Activated T-helper 2 cell treated with anti-CD3 and anti-CD28 coated beads, Interferon-gamma antibody, Interleukin-2, Interleukin-4, amounts not matched to agents 10 μg/mL and 5 μg/mL and 100 μg/mL, durations not matched to agents 14 hours and 24 hours and 36 hours (primary cell): ENCODE data around the gene CETN2. TPM values are rescaled to one million over a fixed set of nuclear protein-coding genes. Genes with fewer than 3 reads are reported as not detected.
A peak's percentile ranks its signal among the peaks of the same experiment; 100 is the strongest.
"Not testable (repeated sequence)": the region's sequence is repeated elsewhere in the genome, so short reads cannot be mapped to it uniquely, and the experiment has no call there.

ENCODE experiments used
- DNase-seq: peaks from one replicate; pipeline ENCODE4 v3.0.0; 2021; ENCODE audit warnings: low spot score
- H3K27ac Mint-ChIP-seq: one replicate; pipeline ENCODE4 v1.8.0; 2021; ENCODE audit warnings: mixed read lengths
- H3K27me3 Mint-ChIP-seq: one replicate; pipeline ENCODE4 v1.8.0; 2021; ENCODE audit warnings: low read depth, mixed read lengths
- H3K36me3 Mint-ChIP-seq: one replicate; pipeline ENCODE4 v1.8.0; 2021; ENCODE audit warnings: low read depth, mixed read lengths
- H3K4me1 Mint-ChIP-seq: one replicate; pipeline ENCODE4 v1.8.0; 2021; ENCODE audit warnings: low read depth, mixed read lengths
- H3K4me3 Mint-ChIP-seq: one replicate; pipeline ENCODE4 v1.8.0; 2021; ENCODE audit warnings: low read depth, mild to moderate bottlenecking, moderate library complexity, mixed read lengths
- H3K9me3 Mint-ChIP-seq: one replicate; pipeline ENCODE4 v1.8.0; 2021; ENCODE audit warnings: mixed read lengths
- intact Hi-C: fragments of 100-400 bp; cut with micrococcal nuclease; formaldehyde crosslinking; loops from one replicate; pipeline ENCODE4 v1.15.1; 2023
- total RNA-seq: library from RNA; stranded (reverse); gene quantifications from 2 replicates; pipeline ENCODE4 v1.2.3, GENCODE V29; 2022

CETN2 gene
- total RNA-seq, 1 donor from 2014 or later, result 11.3 TPM

- no peak for DNase-seq
- Mint-ChIP-seq H3K27ac (no peak overlapping the region), H3K4me1 (peaks cover 7% of the 10 kb centered on the region), H3K4me3 (no peak overlapping the region), H3K27me3 (no peaks in the 10 kb centered on the region), H3K36me3 (peaks cover 51% of the 10 kb centered on the region), H3K9me3 (no peaks in the 10 kb centered on the region)
- intact Hi-C loops, result no loop called here
Observed at GRCh38 chrX:152850465-152850864, 19.9 kb upstream of the CETN2 start.

GRCh38 chrX:152847281-152847680, 16.7 kb upstream of the CETN2 start:
- H3K4me3 Mint-ChIP-seq, result no peak overlapping the region
- intact Hi-C loops, result no loop called here
- H3K27me3 Mint-ChIP-seq, result no peaks in the 10 kb centered on the region
- H3K36me3 Mint-ChIP-seq, result peaks cover 37% of the 10 kb centered on the region
- H3K27ac Mint-ChIP-seq, result no peak overlapping the region
- H3K9me3 Mint-ChIP-seq, result no peaks in the 10 kb centered on the region
- DNase-seq, result no peak
- H3K4me1 Mint-ChIP-seq, result peaks cover 7% of the 10 kb centered on the region

GRCh38 chrX:152845618-152846240, 15.2 kb upstream of the CETN2 start:
- Mint-ChIP-seq H3K27me3 (no peaks in the 10 kb centered on the region), H3K27ac (no peak overlapping the region), H3K36me3 (peaks cover 25% of the 10 kb centered on the region), H3K9me3 (no peaks in the 10 kb centered on the region), H3K4me1 (peaks cover 2% of the 10 kb centered on the region), H3K4me3 (no peak overlapping the region)
- intact Hi-C loops, result no loop called here
- no peak for DNase-seq

- Mint-ChIP-seq H3K27me3 (no peaks in the 10 kb centered on the region), H3K36me3 (peaks cover 11% of the 10 kb centered on the region), H3K27ac (no peak overlapping the region), H3K9me3 (no peaks in the 10 kb centered on the region), H3K4me1 (peaks cover 2% of the 10 kb centered on the region), H3K4me3 (no peak overlapping the region)
- intact Hi-C loops, result no loop called here
- DNase-seq, result no peak
Observed at GRCh38 chrX:152844256-152844655, 13.7 kb upstream of the CETN2 start.

- H3K27me3 Mint-ChIP-seq, result no peaks in the 10 kb centered on the region
- intact Hi-C loops, result no loop called here
- peaks cover 7% of the 10 kb centered on the region for H3K36me3 Mint-ChIP-seq
- peaks cover 2% of the 10 kb centered on the region for H3K4me1 Mint-ChIP-seq
- no peak overlapping the region for H3K4me3 Mint-ChIP-seq
- H3K9me3 Mint-ChIP-seq, result no peaks in the 10 kb centered on the region
- no peak for DNase-seq
- no peak overlapping the region for H3K27ac Mint-ChIP-seq
Observed at GRCh38 chrX:152843852-152844251, 13.3 kb upstream of the CETN2 start.

GRCh38 chrX:152842772-152843338, 12.3 kb upstream of the CETN2 start:
- peaks cover 9% of the 10 kb centered on the region for H3K4me1 Mint-ChIP-seq
- no peaks in the 10 kb centered on the region for H3K27me3 Mint-ChIP-seq
- intact Hi-C loops, result no loop called here
- no peak overlapping the region for H3K4me3 Mint-ChIP-seq
- H3K9me3 Mint-ChIP-seq, result no peaks in the 10 kb centered on the region
- DNase-seq, result no peak
- H3K36me3 Mint-ChIP-seq, result peaks cover 3% of the 10 kb centered on the region
- H3K27ac Mint-ChIP-seq, result no peak overlapping the region

- H3K27me3 Mint-ChIP-seq, H3K9me3 Mint-ChIP-seq, DNase-seq, H3K4me3 Mint-ChIP-seq, intact Hi-C loops, H3K27ac Mint-ChIP-seq: not testable (repeated sequence)
- H3K36me3 Mint-ChIP-seq, result peaks cover 47% of the 10 kb centered on the region
- H3K4me1 Mint-ChIP-seq, result peaks cover 22% of the 10 kb centered on the region
Observed at GRCh38 chrX:152835470-152835869, 4.9 kb upstream of the CETN2 start.

GRCh38 chrX:152833378-152833777, 2.8 kb upstream of the CETN2 start:
- no peak for DNase-seq
- Mint-ChIP-seq H3K27ac (no peak overlapping the region), H3K4me1 (peaks cover 24% of the 10 kb centered on the region), H3K4me3 (peak overlapping the region; percentile 45), H3K36me3 (peaks cover 47% of the 10 kb centered on the region), H3K27me3 (no peaks in the 10 kb centered on the region), H3K9me3 (no peaks in the 10 kb centered on the region)
- intact Hi-C loops, result no loop called here

GRCh38 chrX:152832520-152832919, 2.0 kb upstream of the CETN2 start:
- no peak for DNase-seq
- Mint-ChIP-seq H3K36me3 (peaks cover 47% of the 10 kb centered on the region), H3K4me1 (peaks cover 19% of the 10 kb centered on the region), H3K27me3 (no peaks in the 10 kb centered on the region), H3K9me3 (no peaks in the 10 kb centered on the region), H3K27ac (no peak overlapping the region), H3K4me3 (peak overlapping the region; percentile 91)
- intact Hi-C loops, result no loop called here

- intact Hi-C loops, result no loop called here
- Mint-ChIP-seq H3K27me3 (no peaks in the 10 kb centered on the region), H3K9me3 (no peaks in the 10 kb centered on the region), H3K36me3 (peaks cover 38% of the 10 kb centered on the region), H3K4me1 (peaks cover 19% of the 10 kb centered on the region), H3K27ac (peak overlapping the region; percentile 82), H3K4me3 (peak overlapping the region; percentile 91)
- DNase-seq, result no peak
Observed at GRCh38 chrX:152831391-152831790, 834 bp upstream of the CETN2 start.

- Mint-ChIP-seq H3K27ac (no peak overlapping the region), H3K9me3 (no peaks in the 10 kb centered on the region), H3K4me3 (no peak overlapping the region), H3K36me3 (no peaks in the 10 kb centered on the region), H3K4me1 (peaks cover 8% of the 10 kb centered on the region), H3K27me3 (no peaks in the 10 kb centered on the region)
- DNase-seq, result no peak
- intact Hi-C loops, result no loop called here
Observed at GRCh38 chrX:152824841-152825374, 5.6 kb downstream of the CETN2 start.

- Mint-ChIP-seq H3K9me3 (no peaks in the 10 kb centered on the region), H3K4me3 (no peak overlapping the region), H3K27ac (no peak overlapping the region), H3K27me3 (no peaks in the 10 kb centered on the region), H3K36me3 (no peaks in the 10 kb centered on the region), H3K4me1 (peaks cover 7% of the 10 kb centered on the region)
- DNase-seq, result no peak
- intact Hi-C loops, result no loop called here
Observed at GRCh38 chrX:152823657-152824056, 6.9 kb downstream of the CETN2 start.

- intact Hi-C loops, result no loop called here
- Mint-ChIP-seq H3K27me3 (no peaks in the 10 kb centered on the region), H3K4me3 (no peak overlapping the region), H3K9me3 (no peaks in the 10 kb centered on the region), H3K36me3 (no peaks in the 10 kb centered on the region), H3K4me1 (peaks cover 7% of the 10 kb centered on the region), H3K27ac (no peak overlapping the region)
- DNase-seq, result no peak
Observed at GRCh38 chrX:152822383-152823086, 8.0 kb downstream of the CETN2 start.
